ENCODE results near the gene MAT2A.

DNA sequence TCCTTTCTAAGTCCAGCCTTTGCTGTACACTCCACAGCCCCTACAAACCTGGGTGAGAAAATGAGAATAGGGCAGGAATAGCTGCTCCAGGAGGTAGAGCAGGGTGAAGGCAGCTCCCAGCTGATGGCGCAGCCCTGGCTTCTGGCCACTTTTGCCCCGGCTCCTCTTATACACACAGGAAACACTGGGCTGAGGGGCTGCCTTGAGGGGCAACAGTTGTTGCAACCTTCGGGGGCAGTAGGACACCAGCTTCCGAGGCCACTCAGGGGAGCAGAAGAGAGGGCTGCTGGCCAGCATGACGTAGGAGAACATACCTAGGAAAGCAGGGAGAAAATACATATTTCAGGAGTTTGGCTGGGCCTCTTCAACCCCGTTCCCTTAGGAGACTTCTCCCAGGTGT lies 14.2 kb downstream of the MAT2A start:
- TF ChIP-seq, protein P1, sequence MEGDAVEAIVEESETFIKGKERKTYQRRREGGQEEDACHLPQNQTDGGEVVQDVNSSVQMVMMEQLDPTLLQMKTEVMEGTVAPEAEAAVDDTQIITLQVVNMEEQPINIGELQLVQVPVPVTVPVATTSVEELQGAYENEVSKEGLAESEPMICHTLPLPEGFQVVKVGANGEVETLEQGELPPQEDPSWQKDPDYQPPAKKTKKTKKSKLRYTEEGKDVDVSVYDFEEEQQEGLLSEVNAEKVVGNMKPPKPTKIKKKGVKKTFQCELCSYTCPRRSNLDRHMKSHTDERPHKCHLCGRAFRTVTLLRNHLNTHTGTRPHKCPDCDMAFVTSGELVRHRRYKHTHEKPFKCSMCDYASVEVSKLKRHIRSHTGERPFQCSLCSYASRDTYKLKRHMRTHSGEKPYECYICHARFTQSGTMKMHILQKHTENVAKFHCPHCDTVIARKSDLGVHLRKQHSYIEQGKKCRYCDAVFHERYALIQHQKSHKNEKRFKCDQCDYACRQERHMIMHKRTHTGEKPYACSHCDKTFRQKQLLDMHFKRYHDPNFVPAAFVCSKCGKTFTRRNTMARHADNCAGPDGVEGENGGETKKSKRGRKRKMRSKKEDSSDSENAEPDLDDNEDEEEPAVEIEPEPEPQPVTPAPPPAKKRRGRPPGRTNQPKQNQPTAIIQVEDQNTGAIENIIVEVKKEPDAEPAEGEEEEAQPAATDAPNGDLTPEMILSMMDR (conservative IDR thresholded peaks at IDR 0.05), result no peak
- TF ChIP-seq ZFX (IDR thresholded peaks at IDR 0.05), result no peak

All from C4-2B (cell line).